HFF-Myc (cell line): Measurements from ENCODE around the gene HSP90AB1.

Source experiments
- DNase-seq: peaks from one replicate; pipeline ENCODE4 v3.0.0-alpha.2; 2011; ENCODE audit warnings: low read depth; ENCODE audit errors: extremely low read depth
- H3K4me3 ChIP-seq: replicated peaks from 2 replicates; pipeline ENCODE4 v1.5.1; 2011; ENCODE audit warnings: low read depth, mild to moderate bottlenecking, control low read depth, low read length
- TF ChIP-seq, protein P1 (sequence below): IDR thresholded peaks from 2 replicates; pipeline ENCODE4 v1.5.1; 2012; ENCODE audit warnings: mild to moderate bottlenecking, low read depth, low read length, control low read depth; ENCODE audit errors: missing control alignments

Gene HSP90AB1

DNA sequence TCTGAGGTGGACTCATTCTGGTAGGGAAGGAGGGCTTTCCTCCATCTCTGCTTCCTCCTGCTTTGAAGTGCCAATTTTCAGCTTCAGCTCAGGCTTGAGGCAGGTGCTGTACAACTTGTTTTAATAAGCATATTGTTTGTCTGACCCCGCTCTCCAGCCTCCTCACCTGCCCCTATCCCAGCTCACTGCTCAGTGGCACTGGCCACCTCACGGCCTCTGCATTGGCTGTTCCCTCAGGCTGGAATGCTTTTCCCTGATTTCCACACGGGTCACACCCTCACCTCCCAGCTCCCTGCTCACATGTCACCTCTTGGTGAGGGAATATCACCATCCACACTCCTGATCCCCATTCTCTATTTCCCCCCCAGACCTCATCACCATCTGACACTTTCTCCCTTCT lies 52.0 kb downstream of the HSP90AB1 start:
- DNase-seq: no peak
- TF ChIP-seq, protein P1, sequence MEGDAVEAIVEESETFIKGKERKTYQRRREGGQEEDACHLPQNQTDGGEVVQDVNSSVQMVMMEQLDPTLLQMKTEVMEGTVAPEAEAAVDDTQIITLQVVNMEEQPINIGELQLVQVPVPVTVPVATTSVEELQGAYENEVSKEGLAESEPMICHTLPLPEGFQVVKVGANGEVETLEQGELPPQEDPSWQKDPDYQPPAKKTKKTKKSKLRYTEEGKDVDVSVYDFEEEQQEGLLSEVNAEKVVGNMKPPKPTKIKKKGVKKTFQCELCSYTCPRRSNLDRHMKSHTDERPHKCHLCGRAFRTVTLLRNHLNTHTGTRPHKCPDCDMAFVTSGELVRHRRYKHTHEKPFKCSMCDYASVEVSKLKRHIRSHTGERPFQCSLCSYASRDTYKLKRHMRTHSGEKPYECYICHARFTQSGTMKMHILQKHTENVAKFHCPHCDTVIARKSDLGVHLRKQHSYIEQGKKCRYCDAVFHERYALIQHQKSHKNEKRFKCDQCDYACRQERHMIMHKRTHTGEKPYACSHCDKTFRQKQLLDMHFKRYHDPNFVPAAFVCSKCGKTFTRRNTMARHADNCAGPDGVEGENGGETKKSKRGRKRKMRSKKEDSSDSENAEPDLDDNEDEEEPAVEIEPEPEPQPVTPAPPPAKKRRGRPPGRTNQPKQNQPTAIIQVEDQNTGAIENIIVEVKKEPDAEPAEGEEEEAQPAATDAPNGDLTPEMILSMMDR: no peak

DNA sequence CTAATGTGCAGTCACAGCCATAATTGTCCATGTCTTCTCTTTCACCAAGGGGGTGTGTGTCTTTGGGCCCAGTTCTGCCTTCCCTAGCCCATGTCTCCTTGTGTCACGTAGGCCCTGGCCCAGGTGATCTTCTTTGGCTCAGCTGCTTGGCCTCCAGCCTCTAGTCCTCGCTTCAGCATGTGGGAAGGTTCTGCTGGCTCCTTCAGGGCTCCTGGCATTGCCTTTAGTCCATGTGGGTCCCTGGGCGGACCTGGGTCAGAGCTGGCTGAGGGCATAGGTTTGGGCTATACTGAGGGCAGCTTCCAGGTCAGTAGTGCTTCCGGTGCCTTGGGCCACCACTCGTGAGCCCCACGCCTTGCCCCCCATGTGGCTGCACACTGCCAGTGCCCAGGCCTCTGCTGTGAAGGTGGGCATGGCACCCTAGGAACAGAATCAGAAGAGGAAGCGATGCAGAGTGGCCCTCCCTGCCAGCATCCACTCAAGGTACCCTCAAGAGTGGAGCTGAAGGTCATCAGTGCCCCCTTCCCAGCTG lies 53.5 kb downstream of the HSP90AB1 start:
- TF ChIP-seq, protein P1: no peak
- no peak overlapping the region for H3K4me3 ChIP-seq
- DNase-seq: no peak

More for the DNA sequence above, 52.0 kb downstream of the HSP90AB1 start:
- no peak overlapping the region for H3K4me3 ChIP-seq

DNA sequence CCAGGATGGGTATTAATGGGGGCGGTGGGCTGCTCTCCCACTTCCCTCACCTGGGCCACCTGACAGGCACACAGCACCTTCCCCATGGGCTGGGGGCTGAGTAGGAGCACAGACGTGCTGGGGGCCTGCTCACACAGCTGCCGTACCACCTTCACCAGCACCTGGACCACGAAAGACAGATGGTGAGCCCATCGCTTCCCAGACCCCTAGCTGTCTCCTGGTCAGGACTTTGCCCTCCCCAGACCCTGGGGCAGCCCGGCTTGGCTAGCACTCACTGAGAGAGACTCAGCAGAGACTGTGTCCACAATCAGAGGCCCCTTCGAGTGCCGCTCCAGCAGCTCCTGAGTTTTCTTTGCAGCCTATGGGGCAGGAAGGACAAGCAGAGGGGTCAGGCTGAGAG lies 54.2 kb downstream of the HSP90AB1 start:
- TF ChIP-seq, protein P1: no peak
- no peak for DNase-seq
- no peak overlapping the region for H3K4me3 ChIP-seq

DNA sequence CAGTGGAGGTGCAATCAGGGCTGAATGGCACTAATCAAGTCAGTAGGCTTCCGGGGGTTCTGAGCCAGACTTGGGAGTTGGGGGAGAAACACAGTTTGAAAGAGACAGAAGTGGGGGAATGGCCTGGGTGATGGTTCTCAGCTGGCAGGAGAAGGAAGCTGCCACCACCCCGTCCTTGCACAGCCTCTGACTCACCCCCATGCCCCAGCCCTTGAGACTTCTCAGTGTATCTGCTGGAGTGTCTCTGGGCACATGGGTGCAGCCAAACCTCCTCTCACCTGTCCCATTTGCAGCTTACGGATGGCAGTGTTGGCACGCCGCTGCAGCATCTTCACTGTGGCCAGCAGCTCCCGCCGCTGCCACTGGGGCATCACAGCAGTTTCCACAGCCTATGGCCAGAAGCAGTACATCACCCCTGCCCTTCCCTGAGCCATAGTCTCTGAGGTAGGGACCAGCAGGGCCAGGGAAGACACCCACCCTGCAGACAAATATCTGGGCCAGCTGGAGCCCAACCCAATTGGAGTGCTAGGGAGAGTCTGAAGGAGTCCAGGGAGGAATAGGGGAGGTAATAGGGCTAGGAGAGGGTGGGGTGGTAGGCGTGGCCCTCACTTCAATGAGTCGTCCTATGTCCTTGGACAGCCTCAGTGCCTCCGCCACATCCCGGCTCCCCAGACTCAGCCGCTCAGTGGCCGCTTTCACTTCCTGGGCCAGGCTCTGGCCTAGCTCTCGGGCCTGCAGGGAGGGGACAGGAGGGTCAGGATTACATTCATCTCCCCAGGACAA lies 55.1 kb downstream of the HSP90AB1 start:
- H3K4me3 ChIP-seq: no peak overlapping the region
- DNase-seq: no peak
- TF ChIP-seq, protein P1: no peak

DNA sequence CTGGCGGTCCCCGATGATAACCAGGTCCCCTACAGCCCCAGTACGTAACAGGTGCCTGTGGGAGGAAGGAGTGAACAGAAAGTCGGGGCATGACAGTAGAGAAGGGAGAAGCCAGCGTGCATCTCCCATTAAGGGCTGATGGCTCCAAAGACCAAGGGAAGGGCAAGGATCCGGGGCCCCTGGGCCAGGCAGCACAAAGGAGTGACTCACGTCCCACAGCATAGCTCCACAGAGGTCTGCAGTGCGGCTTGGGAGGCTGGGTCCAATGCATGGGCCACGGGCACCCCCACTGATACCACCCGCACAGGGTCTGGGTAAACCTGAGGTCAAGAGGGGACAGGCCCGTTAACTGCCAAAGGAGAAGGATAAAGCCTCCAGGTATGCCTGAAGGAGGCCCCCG lies 56.0 kb downstream of the HSP90AB1 start:
- no peak overlapping the region for H3K4me3 ChIP-seq
- TF ChIP-seq, protein P1: no peak
- DNase-seq: no peak
